Measurements from ENCODE around the gene ZNF331.

The ZNF331 gene

GRCh38 chr19:53598361-53598760, 60.4 kb downstream of the ZNF331 start:
- DNase-seq (ENCODE audit: low read depth, low spot score): no peak
- in situ Hi-C loops (cut with HindIII; ENCODE audit: low sequenced_read_pairs): no loop called here

GRCh38 chr19:53600217-53600616, 62.3 kb downstream of the ZNF331 start:
- DNase-seq (ENCODE audit: low read depth, low spot score): no peak
- no peak overlapping the region for H3K4me3 ChIP-seq (ENCODE audit: low read depth, low read length)
- in situ Hi-C loops (cut with HindIII; ENCODE audit: low sequenced_read_pairs): no loop called here
- no peak for TF ChIP-seq CTCF (IDR thresholded peaks at IDR 0.05; ENCODE audit: low read depth, low read length)

More at GRCh38 chr19:53598361-53598760, 60.4 kb downstream of the ZNF331 start:
- H3K4me3 ChIP-seq (ENCODE audit: low read depth, low read length): no peak overlapping the region
- no peak for TF ChIP-seq CTCF (IDR thresholded peaks at IDR 0.05; ENCODE audit: low read depth, low read length)

GRCh38 chr19:53606031-53606430, 68.1 kb downstream of the ZNF331 start:
- no peak overlapping the region for H3K4me3 ChIP-seq (ENCODE audit: low read depth, low read length)
- TF ChIP-seq CTCF (IDR thresholded peaks at IDR 0.05; ENCODE audit: low read depth, low read length): no peak
- DNase-seq (ENCODE audit: low read depth, low spot score): no peak
- in situ Hi-C loops (cut with HindIII; ENCODE audit: low sequenced_read_pairs): no loop called here

- in situ Hi-C loops (cut with HindIII; ENCODE audit: low sequenced_read_pairs): no loop called here
- TF ChIP-seq CTCF (IDR thresholded peaks at IDR 0.05; ENCODE audit: low read depth, low read length): no peak
- H3K4me3 ChIP-seq (ENCODE audit: low read depth, low read length): no peak overlapping the region
- no peak for DNase-seq (ENCODE audit: low read depth, low spot score)
Measured at GRCh38 chr19:53608381-53608780, 70.4 kb downstream of the ZNF331 start.

- no peak for DNase-seq (ENCODE audit: low read depth, low spot score)
- no peak overlapping the region for H3K4me3 ChIP-seq (ENCODE audit: low read depth, low read length)
- no peak for TF ChIP-seq CTCF (IDR thresholded peaks at IDR 0.05; ENCODE audit: low read depth, low read length)
- in situ Hi-C loops (cut with HindIII; ENCODE audit: low sequenced_read_pairs): no loop called here
Measured at GRCh38 chr19:53612762-53613526, 75.0 kb downstream of the ZNF331 start.

GRCh38 chr19:53621885-53622740, 84.2 kb downstream of the ZNF331 start:
- in situ Hi-C loops (cut with HindIII; ENCODE audit: low sequenced_read_pairs): no loop called here
- H3K4me3 ChIP-seq (ENCODE audit: low read depth, low read length): no peak overlapping the region
- TF ChIP-seq CTCF (IDR thresholded peaks at IDR 0.05; ENCODE audit: low read depth, low read length): no peak
- no peak for DNase-seq (ENCODE audit: low read depth, low spot score)
